ENCODE results near the gene HLCS. TPM values are rescaled to one million over a fixed set of nuclear protein-coding genes. Genes with fewer than 3 reads are reported as not detected.

Gene HLCS
- total and polyA plus RNA-seq, 2 of the 8 experiments (the other 6 are each of a cell fraction or from before 2014, with no cell fraction given), result 4.7 to 12.2 TPM

GRCh38 chr21:36716836-36717235 is 249.6 kb downstream of the HLCS start:
- H3K4me1 ChIP-seq (replicated peaks in 1 of 4; ENCODE audit: control insufficient read depth in 3 of 4, insufficient read depth in 4 of 4, low read length in 3 of 4), result peaks cover 0 to 7% (median 3%) of the 10 kb centered on the region in 4 experiments; a peak in 4 of 7 replicates
- 0 out of 2 replicates have a peak overlapping the region, but pooled peaks have one; percentile 18 for H2BK15ac ChIP-seq (ENCODE audit: low read length)
- no peak overlapping the region for H3K14ac ChIP-seq (ENCODE audit: insufficient read length)
- no peaks in the 10 kb centered on the region for H3K23me2 ChIP-seq (ENCODE audit: low read depth, low read length)
- H3K4me2 ChIP-seq (ENCODE audit: insufficient read depth in 1 of 2, low read depth in 2 of 2, low read length in 2 of 2), result no peak overlapping the region
- no peak overlapping the region for H3K56ac ChIP-seq (replicated peaks; ENCODE audit: insufficient read length, low read depth, low read length)
- DNase-seq (ENCODE audit: low read depth in 1 of 2, low spot score in 2 of 2) (no peak), FAIRE-seq (no peak)
- no peaks in the 10 kb centered on the region for H4K20me1 ChIP-seq (replicated peaks in 1 of 2; ENCODE audit: control insufficient read depth in 1 of 2, insufficient read depth in 2 of 2, low read length in 2 of 2)
- H3K36me3 ChIP-seq (ENCODE audit: control insufficient read depth in 2 of 4, insufficient read depth in 4 of 4, low read length in 3 of 4), result no peaks in the 10 kb centered on the region
- H2BK120ac ChIP-seq (replicated peaks; ENCODE audit: low read depth, low read length), result no peak overlapping the region
- no peak overlapping the region for H4K5ac ChIP-seq (ENCODE audit: insufficient read length, low read depth, low read length)
- POLR2A ChIA-PET (ENCODE audit: partially characterized antibody), result no interaction called here
- H2AFZ ChIP-seq (ENCODE audit: low read length), result no peak overlapping the region
- no peak overlapping the region for H2BK5ac ChIP-seq (ENCODE audit: low read depth, low read length)
- H4K91ac ChIP-seq (replicated peaks; ENCODE audit: insufficient read length, low read length), result no peak overlapping the region
- CTCF ChIA-PET (ENCODE audit: partially characterized antibody), result interaction anchor here (0.9 to 3.7 kb wide), 4 partner anchors 9 to 212 kb away, joined by 3 to 15 read pairs (median 6); no protein-coding TSS in a partner anchor
- H2BK12ac ChIP-seq (ENCODE audit: low read depth, low read length), result no peak overlapping the region
- no peaks in the 10 kb centered on the region for H3K9me3 ChIP-seq (ENCODE audit: insufficient read depth in 2 of 2, low read depth in 1 of 2, low read length in 1 of 2)
- H3K9ac ChIP-seq (replicated peaks in 1 of 4; ENCODE audit: extremely low read depth in 1 of 4, low read depth in 3 of 4, low read length in 3 of 4), result no peak overlapping the region
- H3K79me1 ChIP-seq (ENCODE audit: low read depth, low read length), result no peaks in the 10 kb centered on the region
- H3K4me3 ChIP-seq (ENCODE audit: extremely low read depth in 1 of 4, insufficient read depth in 2 of 4, low read depth in 3 of 4, low read length in 4 of 4), result no peak overlapping the region
- H2BK20ac ChIP-seq (ENCODE audit: low read length), result no peak overlapping the region
- WGBS, 2 experiments (ENCODE audit: extremely low coverage in 1 of 2, insufficient coverage in 1 of 2, insufficient read length in 1 of 2, insufficient replicate concordance in 2 of 2, low coverage in 1 of 2, low lambda C conversion rate in 2 of 2, missing lambda C conversion rate in 1 of 2), result 81% methylated on average over 9 of the region's 9 CpGs; no CpG with 5 or more reads in 1 of the 2 experiments
- no peak overlapping the region for H3K4ac ChIP-seq (replicated peaks; ENCODE audit: insufficient read length, low read depth, low read length)
- H4K8ac ChIP-seq (ENCODE audit: extremely low read depth, insufficient read depth, low read length), result no peak overlapping the region
- H3K23ac ChIP-seq (ENCODE audit: insufficient read length), result no peak overlapping the region
- no peak overlapping the region for H3K27ac ChIP-seq (ENCODE audit: low read depth, low read length)
- TF ChIP-seq SIN3A (conservative IDR thresholded peaks at IDR 0.05 in 1 of 2, IDR thresholded peaks at IDR 0.05 in 1 of 2; ENCODE audit: low read depth in 1 of 2, low read length in 2 of 2) (no peak), YY1 (IDR thresholded peaks at IDR 0.05; ENCODE audit: low read depth, low read length) (no peak), RFX5 (IDR thresholded peaks at IDR 0.05; ENCODE audit: borderline replicate concordance, low read depth, low read length) (no peak), CHD2 (IDR thresholded peaks at IDR 0.05; ENCODE audit: low read length) (no peak), CEBPB (IDR thresholded peaks at IDR 0.05; ENCODE audit: low read depth, low read length) (no peak)
- no peak overlapping the region for H3K18ac ChIP-seq (ENCODE audit: extremely low read depth, low read length)
- H2AK5ac ChIP-seq (ENCODE audit: low read depth, low read length), result no peak overlapping the region
- H3K79me2 ChIP-seq (ENCODE audit: control insufficient read depth in 1 of 2, insufficient read depth in 2 of 2, low read length in 2 of 2), result no peaks in the 10 kb centered on the region
- H3K27me3 ChIP-seq (replicated peaks in 1 of 4; ENCODE audit: control insufficient read depth in 3 of 4, extremely low read depth in 1 of 4, insufficient read depth in 3 of 4, low read length in 3 of 4), result peaks cover 0 to 13% (median 3%) of the 10 kb centered on the region in 4 experiments; a peak in 6 of 7 replicates

Data from H1 (cell line).